Brain pericyte (primary cell): Measurements from ENCODE around the gene CD200.

Experiments
- DNase-seq: peaks from one replicate; pipeline ENCODE4 v3.0.0-alpha.2; 2012; ENCODE audit warnings: low read depth, low spot score

CD200 gene

DNA sequence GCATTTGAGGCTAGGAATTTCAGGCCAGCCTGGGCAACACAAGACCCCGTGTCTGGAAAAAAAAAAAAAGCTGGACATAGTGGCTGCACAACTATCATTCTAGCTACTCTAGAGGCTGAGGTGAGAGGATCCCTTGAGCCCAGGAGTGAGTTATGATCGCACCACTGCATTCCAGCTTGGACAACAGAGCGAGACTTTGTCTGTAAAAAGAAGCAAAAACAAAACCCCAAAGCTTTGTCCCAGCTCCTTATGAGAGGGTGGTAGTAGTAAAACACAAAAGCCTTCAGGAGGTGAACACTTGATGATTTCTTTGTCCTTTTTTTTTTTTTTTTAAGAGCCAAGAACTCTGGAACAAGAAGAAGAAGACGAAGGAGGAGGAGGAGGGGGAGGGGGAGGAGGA lies 1.1 kb upstream of the CD200 start:
- no peak for DNase-seq

DNA sequence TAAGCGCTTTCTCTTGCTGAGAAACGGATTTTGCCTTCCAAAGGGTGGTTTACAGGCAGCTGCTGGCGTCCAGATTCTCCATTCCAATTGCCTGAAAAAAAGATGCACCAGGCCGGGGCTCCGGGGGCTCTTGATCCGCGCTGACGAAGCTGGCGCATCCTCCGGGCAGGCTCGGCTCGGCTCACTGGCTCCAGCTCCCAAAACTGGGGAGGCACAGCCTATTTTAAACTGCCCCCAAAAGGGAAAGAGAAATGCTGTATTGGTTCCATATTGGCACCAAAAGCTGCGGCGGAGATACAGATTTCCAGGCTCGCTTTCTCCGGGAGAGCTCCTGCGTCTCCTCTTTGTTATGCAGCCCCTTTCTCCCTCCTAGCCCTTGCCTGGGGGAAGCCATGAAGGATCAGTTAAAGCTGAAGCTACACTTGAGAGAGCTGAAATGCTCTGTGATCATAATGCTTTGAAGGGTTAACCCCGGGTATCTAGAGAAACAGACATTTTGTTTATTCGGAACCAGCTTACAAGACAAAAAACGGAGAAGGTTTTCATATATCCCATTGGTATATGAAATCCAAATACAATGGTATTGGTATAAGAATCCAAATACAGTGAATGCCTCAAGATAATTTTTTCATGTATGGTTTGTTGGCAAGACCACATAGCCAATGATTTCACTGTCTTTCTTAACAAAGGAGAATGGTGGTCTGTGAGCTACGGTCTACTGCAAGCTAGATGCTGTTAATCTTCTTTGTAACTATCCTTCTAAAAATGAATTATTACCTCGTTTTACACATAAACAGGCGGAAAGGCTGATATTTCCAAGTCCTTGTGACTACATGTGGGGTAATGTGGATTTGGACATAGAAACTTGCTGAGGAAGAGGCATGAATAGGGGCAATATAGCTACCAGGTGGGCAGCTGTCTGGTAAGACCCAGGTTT lies 693 bp downstream of the CD200 start:
- DNase-seq: no peak

DNA sequence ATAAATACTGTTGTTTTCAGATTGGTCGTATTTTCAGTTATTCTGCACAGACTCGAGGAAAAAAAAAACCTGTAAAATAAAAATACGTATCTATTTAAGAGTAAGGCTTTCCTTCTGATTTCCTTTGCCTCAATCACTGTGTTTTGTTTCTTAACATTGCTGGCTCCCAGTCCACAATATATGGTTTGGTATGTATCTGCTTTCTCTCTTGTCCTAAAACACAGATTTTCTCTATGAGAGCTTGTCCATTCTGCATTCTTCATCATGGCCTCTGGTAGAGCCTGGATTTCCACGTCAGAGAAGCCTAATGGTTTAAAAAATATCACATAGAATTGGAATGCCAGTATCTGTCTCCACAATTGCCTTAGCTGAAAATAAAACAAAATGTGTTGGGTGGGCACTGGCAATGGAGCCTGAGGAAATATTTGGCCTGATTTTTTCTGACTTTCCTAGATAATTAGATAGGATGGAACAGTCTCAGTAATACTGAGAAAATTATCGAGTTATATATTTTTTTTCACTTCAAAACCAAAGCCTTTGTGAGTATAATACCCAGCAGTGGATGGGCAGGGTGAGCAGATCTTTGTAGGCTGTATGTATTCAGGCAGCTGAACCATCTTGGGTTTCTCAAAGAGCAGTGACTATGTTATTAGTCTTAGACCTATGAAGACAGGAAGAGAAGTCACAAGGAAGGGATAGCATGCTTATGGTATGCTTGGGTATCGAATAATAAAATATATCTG lies 1.9 kb downstream of the CD200 start:
- no peak for DNase-seq

DNA sequence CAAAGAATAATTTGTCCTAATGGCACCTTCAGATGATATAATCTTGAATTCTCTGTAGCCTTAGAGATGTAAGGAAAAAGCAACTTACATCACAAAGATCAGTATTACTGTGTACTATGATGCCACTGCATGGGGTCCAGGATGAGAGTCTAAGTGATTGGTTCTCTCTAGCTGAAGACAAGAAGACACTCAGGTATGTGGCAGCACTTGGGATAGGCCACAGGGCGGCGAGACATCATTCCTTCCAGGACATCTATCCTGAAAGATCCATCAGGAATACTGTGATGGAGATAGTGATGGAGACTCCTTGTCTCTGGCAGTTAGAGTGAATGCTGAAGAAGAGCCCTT lies 2.5 kb downstream of the CD200 start:
- DNase-seq: no peak

DNA sequence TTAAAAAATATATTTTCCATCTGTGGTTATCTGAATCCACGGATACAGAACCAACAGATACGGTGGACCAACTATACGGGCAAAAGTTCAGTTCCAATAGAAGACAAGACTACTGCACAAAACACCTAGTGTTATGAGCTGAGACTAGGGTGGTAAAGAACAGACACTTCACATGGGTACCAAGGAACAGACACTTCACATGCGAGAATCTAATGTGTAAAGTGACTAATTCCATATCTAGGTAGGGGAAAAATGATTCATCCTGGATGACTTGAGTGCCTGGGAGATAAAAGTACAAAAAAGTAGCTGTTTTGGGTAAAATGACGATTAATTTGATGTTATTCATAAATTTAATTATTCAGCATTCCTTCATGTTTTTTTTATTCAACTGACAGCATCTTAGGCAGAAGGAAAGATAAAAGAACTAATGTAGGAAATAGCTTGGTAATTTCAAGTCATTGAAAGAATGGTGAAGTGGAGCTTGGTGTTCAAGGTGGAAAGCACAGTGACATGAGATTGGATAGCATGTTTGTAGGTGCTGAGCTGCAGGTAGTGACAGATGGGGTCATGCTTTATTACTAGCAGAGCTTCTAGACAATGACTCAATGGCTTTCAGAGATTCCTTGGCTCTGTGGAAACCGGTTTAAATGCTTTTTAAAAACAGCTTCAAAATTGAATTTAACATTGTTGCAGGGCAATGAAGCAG lies 5.2 kb downstream of the CD200 start:
- no peak for DNase-seq

DNA sequence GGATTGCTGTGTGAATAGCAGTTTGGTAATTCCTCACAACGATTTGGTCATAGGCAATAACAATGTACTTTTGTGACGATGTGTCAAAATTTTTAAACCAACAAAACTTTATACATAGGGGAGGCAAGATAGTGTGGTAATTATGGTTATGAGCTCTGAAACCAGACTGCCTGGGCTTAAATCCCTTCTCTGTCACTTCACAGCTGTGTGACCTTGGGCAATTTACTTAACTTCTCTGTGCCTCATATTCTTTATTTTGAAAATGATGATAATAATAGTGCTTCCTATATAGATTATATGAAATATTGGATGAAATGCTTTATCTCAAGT lies 5.7 kb downstream of the CD200 start:
- no peak for DNase-seq

DNA sequence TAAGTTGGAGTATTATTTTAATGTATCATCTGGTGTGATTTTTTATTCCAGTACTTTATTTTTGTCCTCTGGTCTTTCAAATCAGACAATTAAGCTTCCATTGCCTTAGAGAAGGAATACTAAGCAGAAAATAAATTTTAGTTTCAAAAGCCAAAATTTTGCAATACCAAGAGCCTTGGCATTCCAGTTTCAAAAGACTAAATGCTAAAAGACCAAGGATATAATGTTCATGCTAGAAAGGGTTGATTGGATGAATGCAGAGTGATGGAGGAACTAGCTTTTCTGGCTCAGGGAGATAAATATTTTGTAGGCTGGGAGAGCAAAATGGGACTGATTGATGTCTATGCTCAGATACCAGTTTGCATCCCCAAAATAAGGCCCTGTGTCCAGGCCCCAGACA lies 6.2 kb downstream of the CD200 start:
- DNase-seq: no peak

DNA sequence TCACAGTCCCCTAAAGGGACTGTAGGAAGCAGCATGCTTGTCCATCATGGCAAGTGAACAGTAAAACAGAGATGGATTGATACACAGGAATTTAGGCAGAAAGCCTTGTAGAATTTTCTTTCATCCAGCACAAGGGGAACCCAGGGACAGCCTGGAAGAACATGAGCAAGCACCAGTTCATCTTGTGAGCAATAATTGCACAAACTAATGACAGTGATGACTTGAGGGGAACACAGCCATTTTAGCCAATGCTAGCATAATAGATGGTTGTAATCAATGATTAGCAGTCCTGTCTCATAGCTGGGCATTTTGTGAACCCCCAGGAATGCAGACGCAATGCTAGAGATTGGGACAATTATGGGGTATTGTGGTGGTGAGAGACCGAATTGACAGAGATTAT lies 6.7 kb downstream of the CD200 start:
- DNase-seq: no peak

DNA sequence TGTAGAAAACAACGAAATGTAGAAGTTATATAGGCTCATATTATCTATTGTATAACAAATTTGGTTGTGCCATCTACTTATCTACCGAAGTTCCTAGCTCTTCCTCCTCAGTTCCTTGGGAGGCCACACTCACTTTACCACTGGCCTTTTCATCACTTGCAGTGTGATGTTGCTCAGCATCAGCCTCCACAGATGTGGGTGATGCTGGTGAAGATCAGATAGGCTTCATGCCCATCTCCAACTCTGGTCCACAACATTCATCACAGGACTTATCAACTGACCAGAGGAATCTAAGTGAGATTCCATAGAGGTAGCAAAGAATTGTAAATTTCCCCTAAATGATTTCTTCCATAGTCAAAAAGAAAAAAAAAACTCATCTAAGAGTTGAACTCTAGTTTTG lies 8.4 kb downstream of the CD200 start:
- no peak for DNase-seq

DNA sequence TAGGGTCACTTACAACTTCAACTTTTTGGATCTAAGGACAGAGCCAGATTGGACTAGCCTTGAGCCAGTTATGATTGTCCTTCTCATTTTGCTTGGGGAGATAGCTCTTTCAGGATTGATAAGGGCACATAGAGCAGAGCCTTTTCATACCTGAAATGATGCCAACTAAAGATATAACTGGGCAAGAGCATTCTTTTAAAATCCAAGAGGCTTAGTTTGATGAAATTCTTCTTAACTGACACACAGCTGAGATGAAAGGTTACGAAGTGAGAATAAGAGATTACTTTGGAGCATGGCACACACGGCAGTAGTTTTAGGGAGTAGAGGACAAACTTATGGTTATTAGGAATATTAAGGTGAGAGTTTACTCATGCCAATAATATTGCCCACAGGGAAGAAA lies 12.7 kb downstream of the CD200 start:
- DNase-seq: no peak

DNA sequence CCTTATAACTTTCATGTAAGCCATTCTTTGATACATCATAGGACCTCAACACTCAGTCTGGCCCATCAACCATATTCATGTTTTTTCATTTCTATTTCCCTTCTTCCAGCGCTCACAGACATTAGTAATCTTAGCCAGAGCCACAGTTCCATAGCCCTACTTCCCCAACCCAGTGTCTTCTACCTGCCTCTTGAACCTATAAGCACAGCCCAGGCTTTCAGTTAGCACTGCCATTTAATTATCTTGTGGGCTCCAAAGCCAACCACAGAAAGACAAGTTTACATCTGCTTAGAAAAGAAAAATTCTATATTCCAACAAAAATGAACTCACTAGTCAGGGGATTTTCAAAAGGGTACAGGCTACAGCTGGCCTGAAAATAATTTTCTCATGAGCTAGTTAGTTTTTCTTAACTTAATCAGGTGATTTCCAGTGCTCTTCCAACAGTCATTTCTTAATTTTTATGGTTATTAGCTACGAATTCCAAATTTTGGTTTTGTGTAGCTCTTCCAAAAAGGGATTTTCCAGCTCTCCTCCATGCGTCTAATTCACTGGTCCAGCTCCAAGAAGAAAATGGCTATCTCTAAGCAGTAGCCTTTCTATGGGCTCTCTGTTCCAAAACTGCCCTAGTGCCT lies 13.7 kb downstream of the CD200 start:
- no peak for DNase-seq

DNA sequence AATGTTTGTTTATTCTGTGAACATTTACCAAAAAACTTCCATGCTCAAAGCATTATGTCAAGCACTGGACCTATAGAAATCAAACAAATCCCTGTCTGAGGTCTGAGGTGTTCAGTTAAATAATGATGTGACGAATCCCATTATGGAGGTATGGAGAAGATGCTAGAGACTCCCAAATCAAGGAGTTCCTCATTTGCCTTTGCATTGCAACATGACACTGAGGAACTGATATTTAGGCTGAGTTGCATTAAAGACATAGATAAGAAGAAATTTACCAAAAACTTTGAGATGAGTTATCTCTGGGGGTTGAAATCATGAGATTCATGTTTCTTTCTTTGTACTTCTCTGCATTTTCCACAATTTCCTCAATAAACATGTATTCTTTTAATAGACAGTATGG lies 16.0 kb downstream of the CD200 start:
- no peak for DNase-seq

DNA sequence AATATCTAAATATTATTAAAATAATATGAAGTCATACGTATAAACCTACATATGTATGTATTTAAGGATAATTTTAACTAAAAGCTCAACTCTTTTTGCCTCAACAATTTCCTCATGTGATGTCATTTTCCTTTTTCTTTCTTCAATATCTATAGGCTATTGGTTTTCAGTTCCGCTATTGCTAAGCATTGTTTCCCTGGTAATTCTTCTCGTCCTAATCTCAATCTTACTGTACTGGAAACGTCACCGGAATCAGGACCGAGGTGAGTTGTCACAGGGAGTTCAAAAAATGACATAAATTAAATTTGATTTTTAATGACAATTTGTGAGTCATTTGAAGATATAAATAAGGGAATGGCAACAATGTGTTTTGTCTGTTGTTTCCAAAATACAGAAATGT lies 16.6 kb downstream of the CD200 start:
- DNase-seq: no peak

DNA sequence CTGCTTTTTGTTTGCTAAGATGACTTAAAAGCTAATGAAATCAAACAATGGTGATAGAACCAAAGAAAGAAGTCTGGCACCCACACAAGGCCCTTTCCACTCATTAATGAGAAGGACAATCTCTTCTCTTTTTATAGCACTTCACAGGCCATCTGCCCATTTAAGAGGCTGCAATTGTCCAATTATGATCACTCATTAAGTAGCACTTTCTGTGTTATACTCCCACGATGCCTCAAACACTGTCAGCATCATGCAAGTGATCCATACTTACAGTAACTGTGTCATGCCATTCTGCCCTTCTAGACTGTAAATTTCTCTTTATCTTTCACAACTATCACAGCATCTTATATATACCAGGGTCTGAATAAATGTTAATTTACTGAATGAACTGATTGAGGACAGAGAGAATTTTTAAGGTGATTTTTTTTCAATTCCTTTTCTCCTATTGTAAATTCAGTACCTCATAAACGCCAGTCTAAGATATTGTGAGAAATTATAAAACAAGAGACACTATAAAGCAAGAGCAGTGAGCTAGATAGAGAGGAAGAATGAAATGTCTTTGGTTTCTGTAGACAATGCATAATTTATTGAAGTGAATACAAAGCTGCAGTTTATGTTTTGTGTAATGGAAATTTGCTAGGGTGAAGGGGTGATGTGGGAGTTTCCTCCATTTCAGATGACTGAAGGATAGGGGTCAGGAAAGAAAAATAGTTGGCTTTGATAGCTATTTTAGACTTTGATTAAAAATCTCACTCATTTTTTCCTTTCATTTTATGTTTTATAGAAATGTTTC lies 17.3 kb downstream of the CD200 start:
- no peak for DNase-seq

DNA sequence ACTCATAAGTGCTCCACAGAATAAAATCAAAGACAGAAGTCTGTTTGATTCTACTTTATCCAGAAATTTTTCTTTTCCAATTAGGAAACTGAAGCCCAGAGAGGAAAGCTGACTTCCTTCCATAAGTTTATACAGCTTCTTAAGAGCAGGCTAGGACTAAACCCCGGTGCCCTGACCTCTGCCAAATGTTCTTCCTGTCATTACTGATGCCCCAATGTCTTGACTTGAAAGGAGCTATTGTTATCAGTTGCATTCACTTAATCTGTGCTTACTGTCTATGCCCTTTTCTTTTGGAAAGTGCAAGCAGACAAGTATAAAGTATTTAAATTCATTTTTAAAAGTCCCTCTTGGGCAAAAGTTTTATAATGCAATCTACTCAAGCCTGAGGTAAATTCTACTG lies 18.1 kb downstream of the CD200 start:
- DNase-seq: no peak

DNA sequence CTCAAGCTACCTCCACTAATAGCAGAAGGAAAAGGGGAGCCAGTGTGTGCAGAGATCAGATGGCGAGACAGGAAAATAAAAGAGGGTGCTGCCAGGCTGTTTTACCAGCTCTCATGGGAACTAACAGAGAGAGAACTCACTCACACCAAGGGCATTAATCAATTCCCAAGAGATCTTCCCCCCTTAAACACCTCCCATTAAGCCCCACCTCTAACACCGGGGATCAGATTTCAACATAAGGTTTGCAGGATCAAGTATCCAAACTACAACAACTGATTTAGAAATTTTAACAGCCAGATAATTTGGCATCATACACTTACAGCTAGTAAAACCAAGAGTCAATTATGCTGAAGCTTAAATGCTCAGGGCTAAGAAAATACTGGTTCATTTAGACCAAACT lies 18.9 kb downstream of the CD200 start:
- no peak for DNase-seq

DNA sequence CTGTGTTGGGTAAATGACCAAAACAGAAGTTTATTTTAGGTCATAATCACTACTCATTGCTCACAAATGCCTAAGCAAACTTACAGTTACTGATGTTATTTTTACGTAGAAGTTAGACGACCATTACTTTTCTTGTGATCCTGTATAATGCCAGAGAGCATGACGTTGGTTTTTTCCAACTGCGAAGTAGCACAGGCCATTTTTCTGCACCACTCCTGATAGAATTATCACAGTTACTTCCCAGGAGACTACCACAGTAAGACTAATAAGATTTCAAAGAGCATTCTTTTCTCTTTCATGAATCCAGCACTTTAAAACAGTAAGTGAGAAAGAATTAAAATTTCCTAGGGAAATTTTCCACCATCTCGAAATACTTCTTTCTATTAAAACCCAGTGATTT lies 19.8 kb downstream of the CD200 start:
- DNase-seq: no peak

DNA sequence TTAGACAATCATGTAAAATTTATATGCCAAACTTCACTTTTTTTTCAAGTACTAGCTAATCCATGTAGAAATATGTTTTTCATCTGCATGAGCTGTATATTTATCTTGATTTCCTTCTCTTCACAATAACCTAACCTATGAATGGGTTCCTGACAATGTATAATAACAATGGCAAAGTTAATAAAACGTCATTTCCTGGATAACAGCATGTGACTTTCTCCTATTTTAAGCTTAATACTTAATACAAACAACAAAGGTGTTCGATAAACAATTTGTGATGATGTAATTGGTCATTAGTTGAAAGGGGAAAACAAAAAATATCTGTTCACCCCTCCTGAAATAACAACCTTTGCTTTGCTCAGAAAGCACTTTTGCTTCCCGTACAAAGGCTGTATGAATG lies 20.4 kb downstream of the CD200 start:
- no peak for DNase-seq

DNA sequence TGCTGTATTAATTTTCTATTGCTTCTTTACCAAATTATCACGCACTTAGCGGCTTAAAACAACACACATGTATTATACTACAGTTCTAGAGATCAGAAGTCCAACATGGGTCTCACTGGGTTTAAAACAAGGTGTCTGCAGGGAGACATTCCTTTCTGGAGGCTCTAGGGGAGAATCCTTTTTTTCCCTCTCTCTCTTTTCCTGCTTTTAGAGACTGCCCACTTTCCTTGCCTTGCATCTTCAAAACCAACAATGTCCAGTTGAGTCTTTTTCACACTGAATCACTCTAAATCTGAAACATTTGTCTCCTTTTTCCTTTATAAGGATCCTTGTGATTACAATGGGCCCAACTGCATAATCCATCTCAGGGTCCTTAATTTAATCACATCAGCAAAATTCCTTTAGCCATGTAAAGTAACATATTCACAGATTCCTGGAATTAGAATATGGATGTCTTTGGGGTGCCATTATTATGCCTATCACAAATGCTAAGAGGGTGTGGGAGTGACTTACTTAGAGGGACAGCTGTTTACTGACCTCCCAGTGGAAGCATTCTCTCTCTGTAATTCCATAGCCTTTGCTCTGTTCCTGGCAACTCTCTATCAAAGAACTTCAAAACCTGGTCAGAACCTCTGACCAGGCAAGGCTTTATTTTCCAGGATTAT lies 21.8 kb downstream of the CD200 start:
- no peak for DNase-seq

DNA sequence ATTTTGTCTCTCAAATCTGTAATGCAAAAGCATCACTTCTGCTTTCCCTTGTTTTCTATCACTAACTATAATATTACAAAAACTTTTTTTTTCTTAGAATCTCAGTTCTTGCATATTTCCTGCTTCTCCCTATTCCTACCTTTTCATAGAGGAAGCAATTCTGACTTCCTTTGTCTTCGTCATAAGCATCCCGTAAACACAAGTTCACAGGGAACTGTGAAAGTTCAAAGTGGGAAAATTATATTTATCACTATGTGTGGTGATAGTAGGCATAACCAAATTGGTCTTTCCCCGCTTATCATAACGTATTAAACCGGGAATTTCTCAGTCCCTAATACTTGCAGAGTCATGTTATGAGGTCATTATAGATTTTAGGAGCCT lies 22.3 kb downstream of the CD200 start:
- DNase-seq: no peak
